ENCODE results near the gene HAUS8. TPM values are rescaled to one million over a fixed set of nuclear protein-coding genes. Genes with fewer than 3 reads are reported as not detected.
"Not testable (repeated sequence)": the region's sequence is repeated elsewhere in the genome, so short reads cannot be mapped to it uniquely, and the experiment has no call there.

Gene HAUS8
- total RNA-seq, 1 donor from 2014 or later: 9.1 TPM

DNA sequence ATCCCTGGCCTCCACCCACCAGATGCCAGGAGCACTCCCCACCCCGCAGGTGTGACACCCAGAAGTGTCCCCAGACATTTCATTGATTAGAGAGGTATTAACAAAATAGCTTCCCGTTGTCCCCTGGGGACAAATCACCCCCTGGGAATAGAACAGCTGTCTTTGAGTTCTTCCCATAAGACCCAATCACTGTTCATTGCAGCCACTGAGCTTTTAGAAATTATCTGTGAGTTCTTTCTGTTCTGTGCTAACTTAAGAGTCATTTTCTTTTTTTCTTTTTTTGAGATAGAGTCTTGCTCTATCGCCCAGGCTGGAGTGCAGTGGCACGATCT lies 33.2 kb upstream of the HAUS8 start:
- peaks cover 5% of the 10 kb centered on the region for H3K36me3 Mint-ChIP-seq (ENCODE audit: unreplicated experiment)
- H3K27me3 Mint-ChIP-seq (ENCODE audit: unreplicated experiment): peaks cover 16% of the 10 kb centered on the region
- H3K4me3 Mint-ChIP-seq (ENCODE audit: unreplicated experiment): no peak overlapping the region
- no peak for DNase-seq
- peaks cover 16% of the 10 kb centered on the region for H3K4me1 Mint-ChIP-seq (ENCODE audit: low read depth, unreplicated experiment)
- H3K27ac Mint-ChIP-seq (ENCODE audit: unreplicated experiment): no peak overlapping the region
- TF ChIP-seq, protein P1, sequence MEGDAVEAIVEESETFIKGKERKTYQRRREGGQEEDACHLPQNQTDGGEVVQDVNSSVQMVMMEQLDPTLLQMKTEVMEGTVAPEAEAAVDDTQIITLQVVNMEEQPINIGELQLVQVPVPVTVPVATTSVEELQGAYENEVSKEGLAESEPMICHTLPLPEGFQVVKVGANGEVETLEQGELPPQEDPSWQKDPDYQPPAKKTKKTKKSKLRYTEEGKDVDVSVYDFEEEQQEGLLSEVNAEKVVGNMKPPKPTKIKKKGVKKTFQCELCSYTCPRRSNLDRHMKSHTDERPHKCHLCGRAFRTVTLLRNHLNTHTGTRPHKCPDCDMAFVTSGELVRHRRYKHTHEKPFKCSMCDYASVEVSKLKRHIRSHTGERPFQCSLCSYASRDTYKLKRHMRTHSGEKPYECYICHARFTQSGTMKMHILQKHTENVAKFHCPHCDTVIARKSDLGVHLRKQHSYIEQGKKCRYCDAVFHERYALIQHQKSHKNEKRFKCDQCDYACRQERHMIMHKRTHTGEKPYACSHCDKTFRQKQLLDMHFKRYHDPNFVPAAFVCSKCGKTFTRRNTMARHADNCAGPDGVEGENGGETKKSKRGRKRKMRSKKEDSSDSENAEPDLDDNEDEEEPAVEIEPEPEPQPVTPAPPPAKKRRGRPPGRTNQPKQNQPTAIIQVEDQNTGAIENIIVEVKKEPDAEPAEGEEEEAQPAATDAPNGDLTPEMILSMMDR (IDR thresholded peaks at IDR 0.05; ENCODE audit: partially characterized antibody, unreplicated experiment): no peak
- H3K9me3 Mint-ChIP-seq (ENCODE audit: unreplicated experiment): peaks cover 8% of the 10 kb centered on the region

DNA sequence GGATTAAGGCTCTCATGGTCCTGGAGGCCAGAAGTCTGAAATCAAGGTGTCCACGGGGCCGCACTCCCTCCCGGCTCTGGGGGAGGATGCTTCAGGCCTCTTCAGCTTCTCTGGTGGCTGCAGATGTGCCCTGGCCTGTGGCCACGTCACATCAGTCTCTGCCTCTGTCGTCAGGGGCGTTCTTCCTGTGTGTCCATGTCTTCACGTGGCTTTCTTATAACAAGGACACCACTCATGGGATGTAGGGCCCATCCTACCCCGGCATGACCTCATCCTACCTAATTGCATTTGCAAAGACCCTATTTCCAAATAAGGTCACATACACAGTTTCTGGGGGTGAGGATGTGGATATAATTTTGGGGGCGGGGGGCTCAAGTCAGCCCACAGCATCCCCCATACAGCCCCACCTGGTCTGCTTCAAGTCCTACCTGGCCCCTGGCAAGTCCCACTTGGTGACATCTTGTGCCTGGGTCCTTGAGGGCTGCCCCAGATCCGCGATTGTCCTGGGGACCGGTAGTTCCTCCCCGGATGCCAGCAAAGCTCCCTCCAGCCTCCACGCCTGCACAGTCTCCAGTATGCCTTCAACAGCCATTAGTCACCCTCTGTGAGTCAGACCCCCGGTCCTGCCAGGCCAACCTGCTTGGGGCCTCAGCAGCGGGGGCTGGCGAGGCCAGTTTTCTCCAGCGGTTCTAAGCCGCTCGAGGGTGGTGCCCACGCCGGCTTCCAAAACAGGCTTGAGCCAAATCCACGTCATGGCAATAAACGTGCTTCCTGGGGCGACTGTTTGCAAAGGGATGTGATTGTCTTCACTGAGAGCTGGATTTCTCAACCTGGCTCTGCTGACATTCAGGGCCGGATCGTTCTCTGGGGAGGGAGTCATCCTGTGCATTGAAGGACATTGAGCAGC lies 32.5 kb upstream of the HAUS8 start:
- TF ChIP-seq, protein P1 (IDR thresholded peaks at IDR 0.05; ENCODE audit: partially characterized antibody, unreplicated experiment): no peak
- Mint-ChIP-seq H3K36me3 (ENCODE audit: unreplicated experiment) (peaks cover 6% of the 10 kb centered on the region), H3K27ac (ENCODE audit: unreplicated experiment) (no peak overlapping the region), H3K27me3 (ENCODE audit: unreplicated experiment) (peaks cover 13% of the 10 kb centered on the region), H3K4me1 (ENCODE audit: low read depth, unreplicated experiment) (peaks cover 10% of the 10 kb centered on the region), H3K4me3 (ENCODE audit: unreplicated experiment) (no peak overlapping the region), H3K9me3 (ENCODE audit: unreplicated experiment) (peaks cover 6% of the 10 kb centered on the region)
- no peak for DNase-seq

DNA sequence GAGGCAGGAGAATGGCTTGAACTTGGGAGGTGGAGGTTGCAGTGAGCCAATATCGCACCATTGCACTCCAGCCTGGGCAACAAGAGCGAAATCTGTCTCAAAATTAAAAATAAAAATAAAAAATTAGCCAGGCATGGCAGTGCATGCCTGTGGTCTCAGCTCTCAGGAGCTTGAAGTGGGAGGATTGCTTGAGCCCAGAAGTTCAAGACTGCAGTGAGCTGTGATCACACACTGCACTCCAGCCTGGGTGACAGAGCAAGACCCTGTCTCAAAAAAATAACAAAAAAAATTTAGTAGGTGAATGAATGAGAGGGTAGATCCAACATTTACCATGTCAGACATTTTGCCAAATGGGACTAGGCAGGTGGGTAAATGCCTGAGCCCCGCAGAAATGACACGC lies 31.7 kb upstream of the HAUS8 start:
- not testable (repeated sequence) for H3K4me1 Mint-ChIP-seq (ENCODE audit: low read depth, unreplicated experiment); H3K27ac Mint-ChIP-seq (ENCODE audit: unreplicated experiment); H3K9me3 Mint-ChIP-seq (ENCODE audit: unreplicated experiment); DNase-seq; H3K4me3 Mint-ChIP-seq (ENCODE audit: unreplicated experiment)
- Mint-ChIP-seq H3K27me3 (ENCODE audit: unreplicated experiment) (peaks cover 10% of the 10 kb centered on the region), H3K36me3 (ENCODE audit: unreplicated experiment) (peaks cover 10% of the 10 kb centered on the region)

DNA sequence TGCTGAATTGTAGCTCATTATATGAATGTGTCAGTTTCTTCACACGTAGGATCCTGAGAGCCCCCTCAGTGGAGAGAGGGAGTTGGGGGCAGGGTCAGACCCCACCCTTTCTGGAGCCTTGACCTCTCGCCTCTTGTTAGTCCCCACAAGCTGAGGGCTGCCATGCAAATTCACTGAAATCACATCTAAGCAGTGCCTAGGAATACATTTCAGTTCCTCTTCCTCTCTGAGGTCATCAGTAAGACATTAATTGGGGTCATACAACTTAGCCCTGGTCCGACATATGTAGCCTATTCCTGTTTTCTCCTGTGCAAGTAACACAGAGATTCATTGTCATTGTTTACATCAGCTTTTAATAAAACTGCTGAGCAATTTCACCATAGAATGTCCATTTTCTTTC lies 30.3 kb upstream of the HAUS8 start:
- H3K4me1 Mint-ChIP-seq (ENCODE audit: low read depth, unreplicated experiment): peaks cover 4% of the 10 kb centered on the region
- TF ChIP-seq, protein P1 (IDR thresholded peaks at IDR 0.05; ENCODE audit: partially characterized antibody, unreplicated experiment): no peak
- H3K27ac Mint-ChIP-seq (ENCODE audit: unreplicated experiment): no peak overlapping the region
- peaks cover 2% of the 10 kb centered on the region for H3K9me3 Mint-ChIP-seq (ENCODE audit: unreplicated experiment)
- peaks cover 7% of the 10 kb centered on the region for H3K27me3 Mint-ChIP-seq (ENCODE audit: unreplicated experiment)
- DNase-seq: no peak
- no peak overlapping the region for H3K4me3 Mint-ChIP-seq (ENCODE audit: unreplicated experiment)
- H3K36me3 Mint-ChIP-seq (ENCODE audit: unreplicated experiment): peaks cover 10% of the 10 kb centered on the region

DNA sequence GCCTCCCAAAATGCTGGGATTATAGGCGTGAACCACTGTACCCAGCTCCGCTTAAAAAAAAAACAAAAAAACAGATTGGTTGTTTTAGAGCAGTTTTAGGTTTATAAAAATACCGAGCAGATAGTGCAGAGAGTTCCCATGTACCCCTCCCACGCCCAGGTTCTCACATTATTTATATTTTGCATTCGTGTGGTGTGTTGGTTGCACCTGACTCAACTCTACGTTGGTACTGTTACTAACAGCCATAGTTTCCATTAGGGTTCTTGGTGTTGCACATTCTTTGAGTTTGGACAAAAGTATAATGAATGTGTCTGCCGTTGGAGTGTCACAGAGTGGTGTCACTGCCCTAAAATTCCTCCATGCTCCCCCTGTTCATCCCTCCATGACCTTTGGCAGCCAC lies 29.4 kb upstream of the HAUS8 start:
- Mint-ChIP-seq H3K9me3 (ENCODE audit: unreplicated experiment) (peaks cover 2% of the 10 kb centered on the region), H3K4me3 (ENCODE audit: unreplicated experiment) (no peak overlapping the region), H3K27me3 (ENCODE audit: unreplicated experiment) (peaks cover 6% of the 10 kb centered on the region), H3K27ac (ENCODE audit: unreplicated experiment) (no peak overlapping the region), H3K4me1 (ENCODE audit: low read depth, unreplicated experiment) (peaks cover 3% of the 10 kb centered on the region), H3K36me3 (ENCODE audit: unreplicated experiment) (peaks cover 10% of the 10 kb centered on the region)
- DNase-seq: no peak
- TF ChIP-seq, protein P1 (IDR thresholded peaks at IDR 0.05; ENCODE audit: partially characterized antibody, unreplicated experiment): no peak

Measured in glutamatergic neuron (in vitro differentiated cells).